ENCODE measurements around the gene UBL7.
"Not testable (repeated sequence)": the region's sequence is repeated elsewhere in the genome, so short reads cannot be mapped to it uniquely, and the experiment has no call there.

UBL7 gene

GRCh38 chr15:74464216-74464615 lies 3.3 kb upstream of the UBL7 start:
- DNase-seq (ENCODE audit: low read depth in 2 of 2, low spot score in 1 of 2), result no peak

- no peak for DNase-seq (ENCODE audit: low read depth in 2 of 2, low spot score in 1 of 2)
These were observed 2.7 kb upstream of the UBL7 start for GRCh38 chr15:74463634-74464033.

- no peak for DNase-seq (ENCODE audit: low read depth in 2 of 2, low spot score in 1 of 2)
These were observed 1.0 kb upstream of the UBL7 start for GRCh38 chr15:74461847-74462511.

DNA sequence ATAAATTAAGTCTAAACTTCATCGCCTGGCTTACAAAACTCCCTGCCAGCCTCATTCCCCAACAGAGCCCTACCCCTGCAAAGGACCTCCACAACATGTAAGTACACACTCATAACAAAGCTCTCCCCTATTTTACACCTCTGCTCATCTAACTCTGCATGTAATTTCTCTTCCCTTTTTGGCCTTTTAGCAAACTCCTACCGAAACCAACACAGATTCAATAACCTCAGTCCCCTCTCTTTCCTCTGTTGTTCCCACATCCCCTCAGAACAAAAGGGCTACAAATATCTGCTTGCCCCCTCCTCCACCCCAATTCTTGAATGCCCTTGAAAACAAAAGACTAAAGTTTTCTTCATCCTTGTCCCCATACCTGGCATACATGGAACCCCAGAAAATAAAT lies 662 bp downstream of the UBL7 start:
- DNase-seq (ENCODE audit: low read depth in 2 of 2, low spot score in 1 of 2), result no peak

DNA sequence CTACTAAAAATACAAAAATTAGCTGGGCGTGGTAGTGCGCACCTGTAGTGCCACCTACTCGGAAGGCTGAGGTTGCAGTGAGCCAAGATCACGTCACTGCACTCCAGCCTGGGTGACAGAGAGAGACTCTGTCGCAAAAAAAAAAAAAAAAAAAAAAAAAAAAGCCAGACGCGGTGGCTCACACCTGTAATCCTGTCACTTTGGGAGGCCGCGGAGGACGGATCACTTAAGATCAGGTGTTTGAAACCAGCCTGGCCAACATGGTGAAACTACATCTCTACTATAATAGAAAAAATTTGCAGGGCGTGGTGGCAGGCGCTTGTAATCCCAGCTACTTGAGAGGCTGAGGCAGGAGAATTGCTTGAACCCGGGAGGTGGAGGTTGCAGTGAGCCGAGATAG lies 1.2 kb downstream of the UBL7 start:
- DNase-seq (ENCODE audit: low read depth in 2 of 2, low spot score in 1 of 2), result not testable (repeated sequence)

DNA sequence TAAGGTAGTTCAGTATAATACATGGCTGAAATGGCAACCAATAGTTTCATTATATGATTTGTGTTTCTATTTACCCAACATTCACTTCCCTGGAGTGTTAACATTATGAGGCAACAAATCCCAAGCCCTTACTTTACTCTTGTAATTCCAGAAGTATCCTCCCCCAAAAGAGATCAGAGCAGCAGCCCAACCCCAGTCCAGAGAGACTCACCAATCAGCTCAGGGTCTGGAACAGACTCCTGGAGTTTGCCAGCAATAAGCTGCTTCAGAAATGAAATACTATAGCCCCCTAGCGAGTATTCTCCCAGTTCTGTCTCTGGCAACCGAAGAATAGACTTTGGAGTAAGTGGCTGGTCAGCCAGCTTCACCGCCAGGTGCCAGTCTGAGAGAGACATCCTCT lies 2.5 kb downstream of the UBL7 start:
- DNase-seq (ENCODE audit: low read depth in 2 of 2, low spot score in 1 of 2), result no peak

GRCh38 chr15:74457036-74457435 lies 3.9 kb downstream of the UBL7 start:
- DNase-seq (ENCODE audit: low read depth in 2 of 2, low spot score in 1 of 2), result not testable (repeated sequence)

DNA sequence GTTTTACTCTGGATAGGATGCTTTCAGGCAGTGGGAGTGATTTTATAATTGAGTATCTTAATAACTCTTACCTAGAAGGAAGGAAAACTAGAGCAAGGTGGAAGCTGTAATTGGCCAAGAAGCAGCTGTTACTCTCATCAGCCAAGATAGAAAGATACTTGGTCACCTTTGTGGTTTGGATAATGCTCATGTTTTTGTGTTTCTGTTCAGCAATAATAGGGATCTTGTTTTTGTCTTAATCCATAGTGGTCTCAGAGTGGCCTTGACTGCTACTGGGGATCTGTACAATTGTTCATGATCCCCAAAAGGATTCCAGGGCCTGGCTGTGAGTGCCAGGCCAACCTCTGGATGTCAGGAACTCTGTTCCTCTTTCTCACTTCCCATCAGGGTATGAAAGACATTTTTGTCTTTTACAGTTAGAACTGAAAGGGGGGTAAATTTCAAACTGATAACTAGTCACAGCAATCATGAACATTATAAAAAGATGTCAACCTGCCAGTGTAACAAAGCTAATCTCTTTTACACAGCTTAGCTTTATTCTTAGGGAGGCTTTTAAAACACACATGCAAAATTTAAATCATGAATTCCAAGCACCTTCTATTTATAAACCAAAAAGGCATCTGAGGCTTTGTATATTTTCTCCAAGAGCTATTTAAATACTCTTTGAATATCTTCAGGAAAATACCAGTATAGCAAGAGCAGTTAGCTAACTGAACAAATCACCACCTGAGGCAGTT lies 6.0 kb downstream of the UBL7 start:
- no peak for DNase-seq (ENCODE audit: low read depth in 2 of 2, low spot score in 1 of 2)

- DNase-seq (ENCODE audit: low read depth in 2 of 2, low spot score in 1 of 2), result no peak
These were observed 6.8 kb downstream of the UBL7 start for GRCh38 chr15:74453925-74454763.

DNA sequence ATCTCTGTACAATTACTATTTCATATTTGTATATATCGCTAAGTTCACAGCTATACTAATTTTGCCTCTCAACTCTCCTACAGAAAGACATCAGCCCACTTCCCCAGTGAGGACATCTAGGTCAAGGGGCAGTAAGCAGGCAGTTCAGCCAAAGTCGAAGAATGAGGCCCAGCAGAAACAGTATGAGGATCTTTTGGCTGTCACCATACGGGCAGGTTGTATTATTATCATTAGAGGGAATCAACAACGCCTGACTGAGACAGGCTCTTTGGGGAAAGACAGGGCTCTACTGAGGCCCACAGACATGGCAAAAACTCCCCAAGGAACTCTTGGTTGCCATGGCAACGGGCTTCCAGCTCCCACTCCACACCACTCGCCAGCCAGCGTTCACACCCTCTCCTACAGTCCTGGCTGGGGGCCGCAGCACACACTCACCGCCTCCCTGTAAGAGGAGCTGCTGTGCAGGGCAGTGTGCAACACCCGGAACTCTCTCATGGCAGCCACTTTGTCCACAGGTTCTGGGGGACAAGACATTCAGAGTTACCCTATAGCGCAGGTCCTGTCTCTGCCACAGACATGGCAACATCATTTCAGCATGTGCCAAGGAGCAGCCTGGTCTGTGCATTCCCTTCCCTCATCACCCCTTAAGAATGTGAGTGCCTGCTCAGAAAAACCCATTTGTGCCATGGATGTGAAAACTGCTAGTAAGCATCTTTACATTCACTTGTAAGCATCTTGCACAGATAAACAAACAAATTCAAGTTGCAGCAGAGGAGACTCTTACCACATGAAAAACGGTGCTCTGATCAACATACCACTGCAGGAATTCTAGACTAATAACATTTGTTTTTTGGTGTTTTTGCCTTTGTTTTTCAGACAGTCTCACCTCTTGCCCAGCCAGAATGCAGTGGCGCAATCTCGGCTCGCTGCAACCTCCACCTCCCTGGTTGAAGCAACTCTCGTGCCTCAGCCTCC lies 8.8 kb downstream of the UBL7 start:
- no peak for DNase-seq (ENCODE audit: low read depth in 2 of 2, low spot score in 1 of 2)

GRCh38 chr15:74451322-74451721 lies 9.6 kb downstream of the UBL7 start:
- no peak for DNase-seq (ENCODE audit: low read depth in 2 of 2, low spot score in 1 of 2)

GRCh38 chr15:74449643-74450205 lies 11.2 kb downstream of the UBL7 start:
- no peak for DNase-seq (ENCODE audit: low read depth in 2 of 2, low spot score in 1 of 2)

DNA sequence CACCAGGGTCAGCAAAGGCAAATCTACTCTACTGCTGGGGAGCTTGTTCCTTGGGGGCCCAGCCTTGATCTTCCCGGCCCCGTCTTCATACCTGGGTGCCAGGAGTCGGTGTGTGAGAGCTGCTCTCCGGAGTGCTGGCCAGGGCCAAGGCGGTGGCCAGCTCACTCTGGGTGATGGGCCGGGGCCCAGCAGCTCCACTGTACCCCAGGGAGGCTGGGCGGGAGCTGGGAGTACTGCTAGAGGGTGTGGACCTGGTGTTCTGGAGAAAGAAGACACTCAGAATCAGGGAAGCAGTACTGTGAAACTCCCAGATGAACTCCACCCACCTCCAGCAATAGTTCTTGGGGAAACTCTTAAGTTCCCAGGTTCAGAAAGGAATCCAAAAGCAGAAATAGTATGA lies 11.9 kb downstream of the UBL7 start:
- no peak for DNase-seq (ENCODE audit: low read depth in 2 of 2, low spot score in 1 of 2)

GRCh38 chr15:74445816-74446763 lies 14.9 kb downstream of the UBL7 start:
- no peak for DNase-seq (ENCODE audit: low read depth in 2 of 2, low spot score in 1 of 2)

DNA sequence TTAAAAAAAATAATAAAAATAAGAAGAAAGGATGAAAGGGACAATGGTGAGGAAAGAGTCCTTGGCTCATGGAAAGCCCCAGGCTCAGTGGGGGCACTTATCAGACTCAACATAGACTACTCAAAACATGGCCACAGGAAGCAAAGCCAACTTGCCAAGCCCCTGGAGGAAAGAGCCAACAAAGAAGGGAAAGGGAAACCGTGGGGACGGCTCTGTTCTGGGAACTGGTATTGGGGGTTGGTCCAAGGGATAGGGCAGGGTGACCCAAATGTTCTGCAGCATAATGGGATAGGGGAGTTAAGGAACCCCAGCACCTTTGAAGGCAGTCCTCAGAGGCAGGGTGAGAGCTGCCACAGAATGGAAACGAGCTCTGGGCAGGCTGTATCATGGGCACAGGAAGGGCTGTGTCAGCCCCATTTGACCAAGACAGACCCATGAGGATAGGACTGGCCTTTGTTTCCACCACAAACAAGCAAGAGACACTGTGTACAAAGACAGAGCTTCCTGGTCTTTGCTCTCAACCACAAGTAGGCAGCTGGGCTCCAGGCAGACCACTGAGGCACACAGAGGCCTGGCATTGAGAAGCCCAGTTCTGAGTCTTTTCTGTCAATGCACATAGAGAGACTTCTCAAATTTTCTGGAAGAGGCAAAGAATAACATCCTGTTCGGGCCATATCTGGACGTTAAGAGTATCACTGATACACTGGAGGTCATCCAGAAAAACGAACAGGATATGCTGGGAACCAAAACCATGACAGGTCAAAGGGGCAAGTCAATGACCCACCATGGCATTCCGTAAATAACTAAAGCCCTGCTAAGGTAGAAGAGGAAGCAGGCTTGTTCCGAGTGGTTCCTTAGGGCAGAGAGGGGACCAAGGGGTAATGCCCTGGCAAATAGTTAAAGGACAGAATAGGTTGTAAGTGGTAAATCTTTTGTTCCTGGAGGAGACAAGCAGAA lies 16.6 kb downstream of the UBL7 start:
- no peak for DNase-seq (ENCODE audit: low read depth in 2 of 2, low spot score in 1 of 2)

GRCh38 chr15:74443100-74443909 lies 17.7 kb downstream of the UBL7 start:
- DNase-seq (ENCODE audit: low read depth in 2 of 2, low spot score in 1 of 2), result no peak

GRCh38 chr15:74442604-74443003 lies 18.4 kb downstream of the UBL7 start:
- no peak for DNase-seq (ENCODE audit: low read depth in 2 of 2, low spot score in 1 of 2)

All from stimulated activated CD8-positive, alpha-beta memory T cell treated with anti-CD3 and anti-CD28 coated beads, Interleukin-4, amount 100 ng/mL, for 4 hours (primary cell).